ENCODE data around the gene DSC3. TPM values are rescaled to one million over a fixed set of nuclear protein-coding genes. Genes with fewer than 3 reads are reported as not detected.

Gene DSC3
- total and polyA plus RNA-seq, 9 of the 15 experiments (the other 6 are each of a cell fraction or from before 2014, with no cell fraction given), result 0.01 to 0.40 (median 0.07) TPM

GRCh38 chr18:31010601-31011000 lies 31.9 kb downstream of the DSC3 start:
- FAIRE-seq, result no peak

More at GRCh38 chr18:31010601-31011000, 31.9 kb downstream of the DSC3 start:
- H3K79me2 ChIP-seq (ENCODE audit: control insufficient read depth, insufficient read depth, low read length), result no peaks in the 10 kb centered on the region
- in situ Hi-C loops (cut with MboI), result no loop called here
- ChIA-PET CTCF (ENCODE audit: low intra/inter-chr PET ratio) (no interaction called here), POLR2A (no interaction called here)
- intact Hi-C loops (cut with micrococcal nuclease), result no loop called here
- no peaks in the 10 kb centered on the region for H4K20me1 ChIP-seq (replicated peaks; ENCODE audit: control insufficient read depth, insufficient read depth, low read length)
- no peaks in the 10 kb centered on the region for H3K36me3 ChIP-seq (ENCODE audit: control insufficient read depth, insufficient read depth, low read length)
- H3K4me1 ChIP-seq (replicated peaks in 1 of 2; ENCODE audit: control insufficient read depth in 2 of 2, insufficient read depth in 2 of 2, low read length in 2 of 2), result no peaks in the 10 kb centered on the region
- DNase-seq (ENCODE audit: extremely low read depth in 1 of 4, low spot score in 3 of 4), result no peak
- no peak overlapping the region for H2AFZ ChIP-seq (ENCODE audit: low read depth, low read length)
- H3K4me2 ChIP-seq (ENCODE audit: insufficient read depth, low read length), result no peak overlapping the region
- no peaks in the 10 kb centered on the region for H3K27me3 ChIP-seq (ENCODE audit: control insufficient read depth in 2 of 2, insufficient read depth in 2 of 2, low read length in 2 of 2)
- no peak overlapping the region for H3K9ac ChIP-seq (ENCODE audit: insufficient read depth in 1 of 2, low read depth in 2 of 2, low read length in 2 of 2)
- no TSS peak for BruUV-seq (replicated peaks)
- 0 out of 3 replicates have a peak, but pooled peaks have one; percentile 23 for ATAC-seq
- no peaks in the 10 kb centered on the region for H3K9me1 ChIP-seq (ENCODE audit: control insufficient read depth, insufficient read depth, low read length)
- H3K27ac ChIP-seq (ENCODE audit: extremely low read depth, low read depth, low read length), result no peak overlapping the region
- TF ChIP-seq ATF6 (CRISPR knock-in tag; IDR thresholded peaks at IDR 0.05) (no peak), CC2D1A (IDR thresholded peaks at IDR 0.05) (no peak), DMBX1 (CRISPR knock-in tag; IDR thresholded peaks at IDR 0.05; ENCODE audit: borderline replicate concordance) (no peak), ZNF263 (CRISPR knock-in tag; IDR thresholded peaks at IDR 0.05; ENCODE audit: borderline replicate concordance) (no peak)
- 18% methylated on average over 4 of the region's 4 CpGs for WGBS (ENCODE audit: insufficient coverage, low coverage, missing lambda C conversion rate)
- no peaks in the 10 kb centered on the region for H3K9me3 ChIP-seq (replicated peaks; ENCODE audit: control insufficient read depth, insufficient read depth, low read depth, low read length)
- H3K4me3 ChIP-seq, result no peak overlapping the region
